B cell (primary cell): ENCODE data around the gene SNPH.

Experiments used
- CTCF ChIP-seq: fragments of 200-600 bp; IDR thresholded peaks from one replicate; pipeline ENCODE4 v1.8.0; 2022; ENCODE audit warnings: antibody characterized with exemption, mild to moderate bottlenecking
- EZH2 ChIP-seq: IDR thresholded peaks from 2 replicates; pipeline ENCODE4 v1.6.1; 2012; ENCODE audit warnings: borderline replicate concordance, low read depth, mild to moderate bottlenecking, moderate library complexity, low read length; ENCODE audit not compliant: insufficient read depth, poor library complexity, severe bottlenecking

GRCh38 chr20:1341561-1342265 lies 75.6 kb downstream of the SNPH start:
- TF ChIP-seq EZH2 (no peak), CTCF (no peak)
